ENCODE measurements around the gene AMBRA1.

Gene AMBRA1

DNA sequence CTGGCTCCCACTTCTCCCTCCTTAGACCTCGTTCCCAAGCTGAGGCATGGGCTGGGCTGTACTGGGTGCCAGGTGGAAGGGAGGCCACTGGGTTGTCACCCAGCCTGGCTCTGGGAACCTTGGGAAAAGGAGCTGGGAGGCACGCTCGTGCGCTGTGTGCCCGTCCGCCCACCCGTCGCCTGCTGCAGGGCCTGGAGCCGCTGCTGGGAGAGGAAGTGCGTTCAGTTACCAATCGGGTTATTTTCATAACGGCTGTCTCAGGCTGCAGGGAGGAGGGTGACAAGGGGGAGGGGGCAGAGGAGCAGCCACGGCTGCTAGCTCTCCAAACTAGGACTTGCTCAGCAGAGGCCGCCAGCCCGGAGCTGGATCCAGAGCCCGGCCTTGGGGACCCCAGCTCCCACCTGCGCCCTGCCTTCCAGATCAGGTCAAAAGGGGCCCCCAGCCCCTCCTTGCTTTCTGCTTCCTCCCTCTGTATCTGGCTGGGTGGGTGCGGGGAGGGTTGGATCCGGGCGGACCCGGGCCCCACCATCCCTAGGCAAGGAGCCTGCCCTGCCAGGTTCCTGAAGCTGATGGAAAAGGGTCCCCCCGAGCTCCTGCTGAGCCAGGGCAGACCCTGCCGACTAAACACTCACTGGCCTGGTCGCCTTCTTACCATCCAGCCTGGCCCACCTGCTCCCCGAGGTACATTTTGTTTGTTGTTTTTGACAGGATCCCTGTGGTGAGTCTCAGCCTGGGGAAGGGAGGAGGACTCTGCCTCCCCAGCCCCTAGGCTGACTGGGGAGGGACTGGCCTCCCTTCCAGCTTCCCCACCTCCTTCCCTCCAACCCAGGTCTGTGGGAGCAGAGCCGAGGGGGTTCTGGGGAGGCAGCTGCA is 232.3 kb downstream of the AMBRA1 start:
- TF ChIP-seq CTCF (conservative IDR thresholded peaks at IDR 0.05) (no peak), ZFX (IDR thresholded peaks at IDR 0.05) (no peak)
- no peak overlapping the region for H3K27ac ChIP-seq

- no peak for TF ChIP-seq CTCF (conservative IDR thresholded peaks at IDR 0.05)
- TF ChIP-seq ZFX (IDR thresholded peaks at IDR 0.05) = no peak
- H3K27ac ChIP-seq = no peak overlapping the region
Observed at GRCh38 chr11:46360878-46361277, 232.9 kb downstream of the AMBRA1 start.

DNA sequence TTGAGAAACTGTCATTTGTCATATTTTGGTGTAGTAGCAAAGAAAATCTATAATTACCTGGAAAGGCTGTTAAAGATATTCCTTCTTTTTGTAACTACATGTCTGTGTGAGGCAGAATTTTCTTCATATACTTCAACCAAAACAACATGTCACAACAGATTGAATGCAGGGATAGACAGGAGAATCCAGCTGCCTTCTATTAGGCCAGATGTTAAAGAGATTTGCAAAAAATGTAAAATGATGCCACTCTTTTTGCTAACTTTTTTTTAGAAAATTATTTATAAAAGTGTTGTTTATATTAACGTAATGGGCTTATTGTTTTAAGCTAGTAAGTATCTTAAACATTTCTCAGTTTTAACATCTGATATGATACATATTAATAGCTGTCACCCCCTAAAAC is 233.9 kb downstream of the AMBRA1 start:
- H3K27ac ChIP-seq = no peak overlapping the region
- no peak for TF ChIP-seq CTCF (conservative IDR thresholded peaks at IDR 0.05)
- TF ChIP-seq ZFX (IDR thresholded peaks at IDR 0.05) = no peak

- no peak overlapping the region for H3K27ac ChIP-seq
- TF ChIP-seq ZFX (IDR thresholded peaks at IDR 0.05) = no peak
- no peak for TF ChIP-seq CTCF (conservative IDR thresholded peaks at IDR 0.05)
Observed at GRCh38 chr11:46357483-46357936, 236.3 kb downstream of the AMBRA1 start.

- TF ChIP-seq CTCF (conservative IDR thresholded peaks at IDR 0.05) (no peak), ZFX (IDR thresholded peaks at IDR 0.05) (no peak)
- no peak overlapping the region for H3K27ac ChIP-seq
Observed at GRCh38 chr11:46356924-46357482, 236.8 kb downstream of the AMBRA1 start.

GRCh38 chr11:46353698-46354097 is 240.1 kb downstream of the AMBRA1 start:
- no peak for TF ChIP-seq CTCF (conservative IDR thresholded peaks at IDR 0.05)
- TF ChIP-seq ZFX (IDR thresholded peaks at IDR 0.05) = no peak
- H3K27ac ChIP-seq = no peak overlapping the region

Data from C4-2B (cell line).